GM12878 (cell line): ENCODE data around the gene CTNNA2. TPM values are rescaled to one million over a fixed set of nuclear protein-coding genes. Genes with fewer than 3 reads are reported as not detected.

Experiments used
- ATAC-seq: fragments of 200-7000 bp; cut with Tn5 transposase; 3 replicates; pipeline ENCODE4 v1.9.1; 2020; ENCODE audit warnings: mild to moderate bottlenecking, moderate library complexity
- BruUV-seq: library from RNA; stranded (reverse); fragments of 400-500 nt; replicated peaks from 2 replicates; lab custom pipeline; 2021; lab: Mats Ljungman, UMichigan
- CTCF ChIA-PET: fragments of 300-600 bp; sonication (Branson Sonifier 250); formaldehyde crosslinking; extraction: SDS; loops from one replicate; lab custom pipeline; 2021; ENCODE audit warnings: inconsistent platforms; lab: Yijun Ruan, JAX
- POLR2A ChIA-PET: fragments of 350-600 bp; formaldehyde crosslinking; extraction: SDS; loops from one replicate; lab custom pipeline; 2021; ENCODE audit warnings: inconsistent platforms; lab: Charles Lee
- RAD21 ChIA-PET: fragments of 300-600 bp; sonication (Branson Sonifier 250); formaldehyde crosslinking; loops from one replicate; lab custom pipeline; 2023; ENCODE audit warnings: antibody characterized with exemption; ENCODE audit not compliant: unreplicated experiment; lab: Charles Lee
- SMC1A ChIA-PET: fragments of 300-600 bp; sonication (Branson Sonifier 250); formaldehyde crosslinking; loops from one replicate; lab custom pipeline; 2023; ENCODE audit not compliant: unreplicated experiment, uncharacterized antibody; lab: Charles Lee
- DNase-seq: peaks from one replicate; pipeline ENCODE4 v3.0.0-alpha.2; 2011; ENCODE audit warnings: low read depth, low spot score
- FAIRE-seq: peaks from 3 replicates; lab custom pipeline; 2011; peaks lifted over from hg19 to GRCh38; lab: Jason Lieb, UNC
- H2AFZ ChIP-seq: 2 replicates; pipeline ENCODE4 v1.6.0; 2011; ENCODE audit warnings: low read depth, low read length, control low read depth; ENCODE audit not compliant: control insufficient read depth
- H3K27ac ChIP-seq: 2 replicates; pipeline ENCODE4 v1.5.1; 2011; ENCODE audit warnings: control low read depth; ENCODE audit not compliant: control insufficient read depth, insufficient read depth
- H3K27me3 ChIP-seq, 2 experiments: replicated peaks in 1 of 2; 2 replicates each; pipeline versions ENCODE4 v1.6.0 to v1.6.1; 2011; ENCODE audit warnings: low read length in 1 of 2; ENCODE audit not compliant: control insufficient read depth in 2 of 2, insufficient read depth in 2 of 2
- H3K36me3 ChIP-seq, 2 experiments: 2 replicates each; pipeline ENCODE4 v1.5.1; 2011; ENCODE audit warnings: low read length in 1 of 2; ENCODE audit not compliant: control insufficient read depth in 2 of 2, insufficient read depth in 2 of 2
- H3K4me1 ChIP-seq: 2 replicates; pipeline ENCODE4 v1.6.1; 2011; ENCODE audit warnings: mild to moderate bottlenecking, low read length, moderate library complexity, mixed read lengths; ENCODE audit not compliant: control insufficient read depth, insufficient read depth
- H3K4me2 ChIP-seq: 2 replicates; pipeline ENCODE4 v1.6.0; 2011; ENCODE audit warnings: control low read depth; ENCODE audit not compliant: control insufficient read depth, insufficient read depth
- H3K4me3 ChIP-seq: fragments of 200-600 bp; sonication (generic); 2 replicates; pipeline ENCODE4 v1.5.1; 2016
- H3K79me2 ChIP-seq: 2 replicates; pipeline ENCODE4 v1.6.0; 2011; ENCODE audit warnings: low read length; ENCODE audit not compliant: control insufficient read depth, insufficient read depth
- H3K9ac ChIP-seq: 2 replicates; pipeline ENCODE4 v1.8.0; 2011; ENCODE audit warnings: low read length, control low read depth, mixed read lengths; ENCODE audit not compliant: control insufficient read depth, insufficient read depth
- H3K9me3 ChIP-seq: replicated peaks from 3 replicates; pipeline ENCODE4 v1.5.1; 2011; ENCODE audit warnings: mild to moderate bottlenecking, low read length; ENCODE audit not compliant: control insufficient read depth, insufficient read depth
- H4K20me1 ChIP-seq: 2 replicates; pipeline ENCODE4 v1.6.0; 2011; ENCODE audit not compliant: control insufficient read depth, insufficient read depth
- EP300 ChIP-seq, 2 experiments: fragments of 150-350 bp in 1 of 2; IDR thresholded peaks; 2 replicates each; pipeline ENCODE4 v1.6.1; 2011 to 2012; ENCODE audit warnings: low read depth in 2 of 2, low read length in 2 of 2, borderline replicate concordance in 1 of 2, improper control_type of control experiment in 1 of 2, inconsistent platforms in 1 of 2; ENCODE audit not compliant: control insufficient read depth in 1 of 2
- FOXK2 ChIP-seq: fragments of 450-650 bp; IDR thresholded peaks from 2 replicates; pipeline ENCODE4 v1.6.1; 2017; ENCODE audit warnings: mild to moderate bottlenecking, moderate library complexity
- HDAC2 ChIP-seq: fragments of 200-600 bp; sonication (generic); IDR thresholded peaks from 2 replicates; pipeline ENCODE4 v1.6.1; 2017
- KDM1A ChIP-seq: fragments of 200-600 bp; sonication (generic); IDR thresholded peaks from 2 replicates; pipeline ENCODE4 v1.6.1; 2016; ENCODE audit warnings: borderline replicate concordance
- MLLT1 ChIP-seq: fragments of 450-650 bp; IDR thresholded peaks from 2 replicates; pipeline ENCODE4 v1.6.1; 2016; ENCODE audit warnings: mild to moderate bottlenecking
- POLR2A ChIP-seq: IDR thresholded peaks from 2 replicates; pipeline ENCODE4 v1.6.1; 2011; ENCODE audit warnings: low read depth, mild to moderate bottlenecking, low read length
- POU2F2 ChIP-seq: IDR thresholded peaks from 3 replicates; pipeline ENCODE4 v1.6.1; 2011; ENCODE audit warnings: low read depth, mild to moderate bottlenecking, low read length, borderline replicate concordance
- REST ChIP-seq: IDR thresholded peaks from 2 replicates; pipeline ENCODE4 v1.6.1; 2012; ENCODE audit warnings: mild to moderate bottlenecking, low read depth, low read length
- SIN3A ChIP-seq: IDR thresholded peaks from 2 replicates; pipeline ENCODE4 v1.6.1; 2012; ENCODE audit warnings: low read depth, low read length, improper control_type of control experiment
- STAT1 ChIP-seq: fragments of 450-650 bp; conservative IDR thresholded peaks from 2 replicates; pipeline ENCODE4 v1.6.1; 2014; ENCODE audit warnings: antibody characterized with exemption, mild to moderate bottlenecking
- WGBS: methylation state at CpG from one replicate; pipeline ENCODE4 v1.1.6; 2016; ENCODE audit warnings: low lambda C conversion rate; ENCODE audit not compliant: insufficient replicate concordance, insufficient coverage; ENCODE audit errors: missing lambda C conversion rate; 5-methylcytosine and 5-hydroxymethylcytosine counted together
- in situ Hi-C: fragments of 300-500 bp; cut with MboI; formaldehyde crosslinking; loops from 9 replicates; pipeline ENCODE4 v1.14.3; 2018; ENCODE audit warnings: mixed read lengths
- intact Hi-C: fragments of 100-400 bp; cut with micrococcal nuclease; formaldehyde crosslinking; loops from one replicate; pipeline ENCODE4 v1.14.2; 2022; ENCODE audit not compliant: unreplicated experiment
- polyA plus RNA-seq, 11 experiments: library from polyadenylated mRNA; depleted of rRNA in 4 of 11; unstranded in 6 of 11; stranded (reverse) in 5 of 11; fragments of >200 nt; fragmentation: Nextera tagmentation in 4 of 11; fragmentation: Illumina TruSeq in 1 of 11; extraction: Ambion mirVana in 4 of 11; extraction: Trizol in 1 of 11; gene quantifications; 1 replicate in 1 of 11; 2 replicates in 10 of 11; pipeline versions ENCODE4 v1.2.1 to v1.2.3, GENCODE V29; 2011 to 2016; ENCODE audit warnings: inconsistent platforms in 2 of 11, missing spikeins in 2 of 11, low read depth in 1 of 11
- total RNA-seq, 4 experiments: library from RNA; depleted of rRNA in 3 of 4; stranded (reverse); fragments of >200 nt in 3 of 4; fragmentation: Illumina TruSeq in 1 of 4; extraction: Trizol in 1 of 4; gene quantifications; 2 replicates each; pipeline versions ENCODE4 v1.2.1 to v1.2.3, GENCODE V29; 2013 to 2021

Gene CTNNA2
- total and polyA plus RNA-seq, 10 of the 15 experiments (the other 5 are each of a cell fraction or from before 2014, with no cell fraction given), result 2.4 to 36.2 (median 6.6) TPM

GRCh38 chr2:80258793-80259192 lies 745.9 kb downstream of the CTNNA2 start:
- Histone ChIP-seq H3K4me3 (no peak overlapping the region), H3K9me3 (no peaks in the 10 kb centered on the region), H3K79me2 (no peaks in the 10 kb centered on the region), H3K4me2 (no peak overlapping the region), H2AFZ (no peak overlapping the region), H3K27ac (no peak overlapping the region), H4K20me1 (no peaks in the 10 kb centered on the region), H3K36me3 (no peaks in the 10 kb centered on the region), H3K9ac (no peak overlapping the region)
- SMC1A ChIA-PET, result no interaction called here
- CTCF ChIA-PET, result interaction anchor here (0.7 to 2.6 kb wide), 2 partner anchors 20 to 241 kb away, joined by 4 to 8 read pairs; no protein-coding TSS in a partner anchor
- DNase-seq (no peak), FAIRE-seq (no peak)
- RAD21 ChIA-PET, result no interaction called here
- WGBS, result 49% methylated on average over 5 of the region's 5 CpGs
- in situ Hi-C loops, result no loop called here
- no peak for TF ChIP-seq POLR2A
- TF ChIP-seq, all 136 proteins: peak for 0
- H3K4me1 ChIP-seq, result no peaks in the 10 kb centered on the region
- intact Hi-C loops, result loop anchor here (10.0 kb wide), 1 partner anchor 236 kb away; no protein-coding TSS in a partner anchor
- no TSS peak for BruUV-seq
- no peak for ATAC-seq
- peaks cover 0 to 1% of the 10 kb centered on the region in 2 experiments; a peak in 2 of 4 replicates for H3K27me3 ChIP-seq
- POLR2A ChIA-PET, result no interaction called here

GRCh38 chr2:80259292-80259691 lies 746.4 kb downstream of the CTNNA2 start:
- Histone ChIP-seq H2AFZ (no peak overlapping the region), H3K4me1 (no peaks in the 10 kb centered on the region), H3K4me3 (no peak overlapping the region), H3K4me2 (no peak overlapping the region), H3K79me2 (no peaks in the 10 kb centered on the region), H3K36me3 (no peaks in the 10 kb centered on the region), H3K9me3 (no peaks in the 10 kb centered on the region), H3K27me3 (peaks cover 0 to 1% of the 10 kb centered on the region in 2 experiments; a peak in 2 of 4 replicates), H4K20me1 (no peaks in the 10 kb centered on the region), H3K27ac (no peak overlapping the region), H3K9ac (no peak overlapping the region)
- intact Hi-C loops, result loop anchor here (10.0 kb wide), 1 partner anchor 236 kb away; no protein-coding TSS in a partner anchor
- ChIA-PET SMC1A (interaction anchor here (1.4 kb wide), 1 partner anchor 14 kb away, joined by 3 read pairs; no protein-coding TSS in a partner anchor), CTCF (interaction anchor here (2.6 kb wide), 1 partner anchor 20 kb away, joined by 8 read pairs; no protein-coding TSS in a partner anchor), POLR2A (no interaction called here), RAD21 (no interaction called here)
- FAIRE-seq, result no peak
- 80% methylated on average over 3 of the region's 3 CpGs for WGBS
- no peak for DNase-seq
- no peak for ATAC-seq
- no TSS peak for BruUV-seq
- in situ Hi-C loops, result no loop called here
- TF ChIP-seq FOXK2, result no peak
- TF ChIP-seq SIN3A, result no peak
- TF ChIP-seq MLLT1, result no peak
- TF ChIP-seq REST, result no peak
- no peak for TF ChIP-seq KDM1A
- no peak for TF ChIP-seq EP300 (IDR thresholded peaks at IDR 0.05; ENCODE audit: borderline replicate concordance in 1 of 2, control insufficient read depth in 1 of 2, low read depth in 2 of 2, low read length in 2 of 2)
- no peak for TF ChIP-seq STAT1
- TF ChIP-seq POU2F2, result no peak
- TF ChIP-seq HDAC2, result no peak
